ENCODE results near the gene PLD1. TPM values are rescaled to one million over a fixed set of nuclear protein-coding genes. Genes with fewer than 3 reads are reported as not detected.

Gene PLD1
- total and polyA plus RNA-seq, 2 of the 8 experiments (the other 6 are each of a cell fraction or from before 2014, with no cell fraction given), result 1.2 to 2.6 TPM

DNA sequence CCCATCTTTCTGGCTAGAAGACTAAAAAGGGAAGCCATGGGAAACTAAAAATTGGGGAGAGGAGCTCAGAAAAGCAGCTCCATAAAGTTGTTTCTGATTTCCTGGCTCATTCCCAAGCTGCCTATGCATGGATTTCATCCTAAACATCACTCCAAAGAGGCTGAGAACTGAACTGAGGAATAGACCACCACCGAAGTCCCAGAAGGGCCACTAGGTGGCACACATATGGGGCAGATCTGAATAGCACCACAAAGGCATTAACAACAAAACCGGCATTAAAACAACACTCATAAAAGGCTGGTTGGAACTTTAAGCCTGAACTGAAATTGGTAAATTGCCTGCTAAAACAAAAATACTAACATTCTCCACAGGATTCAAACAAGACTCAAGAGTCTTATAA, 106.3 kb downstream of the PLD1 start:
- no peaks in the 10 kb centered on the region for H3K4me1 ChIP-seq (replicated peaks in 1 of 4; ENCODE audit: control insufficient read depth in 3 of 4, insufficient read depth in 4 of 4, low read length in 3 of 4)
- peaks cover 0 to 6% of the 10 kb centered on the region in 2 experiments; a peak in 1 of 4 replicates for H3K9me3 ChIP-seq (ENCODE audit: insufficient read depth in 2 of 2, low read depth in 1 of 2, low read length in 1 of 2)
- H3K18ac ChIP-seq (ENCODE audit: extremely low read depth, low read length), result no peak overlapping the region
- no peak overlapping the region for H2BK12ac ChIP-seq (ENCODE audit: low read depth, low read length)
- ChIA-PET CTCF (ENCODE audit: partially characterized antibody) (interaction anchor here (0.6 to 3.1 kb wide), 13 partner anchors 9 to 121 kb away, joined by 3 to 38 read pairs (median 4); no protein-coding TSS in a partner anchor), POLR2A (ENCODE audit: partially characterized antibody) (no interaction called here)
- no peak overlapping the region for H3K9ac ChIP-seq (replicated peaks in 1 of 4; ENCODE audit: extremely low read depth in 1 of 4, low read depth in 3 of 4, low read length in 3 of 4)
- FAIRE-seq (peak; percentile 81), DNase-seq (ENCODE audit: low read depth in 1 of 2, low spot score in 2 of 2) (no peak)
- H2AK5ac ChIP-seq (ENCODE audit: low read depth, low read length), result no peak overlapping the region
- H4K20me1 ChIP-seq (replicated peaks in 1 of 2; ENCODE audit: control insufficient read depth in 1 of 2, insufficient read depth in 2 of 2, low read length in 2 of 2), result no peaks in the 10 kb centered on the region
- no peak overlapping the region for H2BK120ac ChIP-seq (replicated peaks; ENCODE audit: low read depth, low read length)
- H2BK5ac ChIP-seq (ENCODE audit: low read depth, low read length), result no peak overlapping the region
- peaks cover 2% of the 10 kb centered on the region; the same call in 1 of the 2 replicates for H3K23me2 ChIP-seq (ENCODE audit: low read depth, low read length)
- peak overlapping the region; percentile 15; the same call in 1 of the 2 replicates for H2AFZ ChIP-seq (ENCODE audit: low read length)
- no peak overlapping the region for H3K4me2 ChIP-seq (ENCODE audit: insufficient read depth in 1 of 2, low read depth in 2 of 2, low read length in 2 of 2)
- H3K4me3 ChIP-seq (ENCODE audit: extremely low read depth in 1 of 4, insufficient read depth in 2 of 4, low read depth in 3 of 4, low read length in 4 of 4), result no peak overlapping the region
- H2BK20ac ChIP-seq (ENCODE audit: low read length), result no peak overlapping the region
- 31% methylated on average over 2 of the region's 2 CpGs; no CpG with 5 or more reads in 1 of the 2 experiments for WGBS, 2 experiments (ENCODE audit: extremely low coverage in 1 of 2, insufficient coverage in 1 of 2, insufficient read length in 1 of 2, insufficient replicate concordance in 2 of 2, low coverage in 1 of 2, low lambda C conversion rate in 2 of 2, missing lambda C conversion rate in 1 of 2)
- no peak overlapping the region for H3K56ac ChIP-seq (replicated peaks; ENCODE audit: insufficient read length, low read depth, low read length)
- no peak overlapping the region for H4K91ac ChIP-seq (replicated peaks; ENCODE audit: insufficient read length, low read length)
- no peaks in the 10 kb centered on the region for H3K36me3 ChIP-seq (ENCODE audit: control insufficient read depth in 2 of 4, insufficient read depth in 4 of 4, low read length in 3 of 4)
- no peak overlapping the region for H3K27ac ChIP-seq (ENCODE audit: low read depth, low read length)
- no peaks in the 10 kb centered on the region for H3K27me3 ChIP-seq (replicated peaks in 1 of 4; ENCODE audit: control insufficient read depth in 3 of 4, extremely low read depth in 1 of 4, insufficient read depth in 3 of 4, low read length in 3 of 4)
- no peaks in the 10 kb centered on the region for H3K79me2 ChIP-seq (ENCODE audit: control insufficient read depth in 1 of 2, insufficient read depth in 2 of 2, low read length in 2 of 2)
- H4K8ac ChIP-seq (ENCODE audit: extremely low read depth, insufficient read depth, low read length), result no peak overlapping the region
- no peak overlapping the region for H3K23ac ChIP-seq (ENCODE audit: insufficient read length)
- H3K14ac ChIP-seq (ENCODE audit: insufficient read length), result no peak overlapping the region
- no peak overlapping the region for H4K5ac ChIP-seq (ENCODE audit: insufficient read length, low read depth, low read length)
- no peak overlapping the region for H3K4ac ChIP-seq (replicated peaks; ENCODE audit: insufficient read length, low read depth, low read length)
- no peaks in the 10 kb centered on the region for H3K79me1 ChIP-seq (ENCODE audit: low read depth, low read length)
- no peak overlapping the region for H2BK15ac ChIP-seq (ENCODE audit: low read length)
- TF ChIP-seq RAD21 (IDR thresholded peaks at IDR 0.05 in 1 of 2, conservative IDR thresholded peaks at IDR 0.05 in 1 of 2; ENCODE audit: low read depth in 2 of 2, low read length in 2 of 2), result peak; percentile 62 to 73
- TF ChIP-seq, protein P1, sequence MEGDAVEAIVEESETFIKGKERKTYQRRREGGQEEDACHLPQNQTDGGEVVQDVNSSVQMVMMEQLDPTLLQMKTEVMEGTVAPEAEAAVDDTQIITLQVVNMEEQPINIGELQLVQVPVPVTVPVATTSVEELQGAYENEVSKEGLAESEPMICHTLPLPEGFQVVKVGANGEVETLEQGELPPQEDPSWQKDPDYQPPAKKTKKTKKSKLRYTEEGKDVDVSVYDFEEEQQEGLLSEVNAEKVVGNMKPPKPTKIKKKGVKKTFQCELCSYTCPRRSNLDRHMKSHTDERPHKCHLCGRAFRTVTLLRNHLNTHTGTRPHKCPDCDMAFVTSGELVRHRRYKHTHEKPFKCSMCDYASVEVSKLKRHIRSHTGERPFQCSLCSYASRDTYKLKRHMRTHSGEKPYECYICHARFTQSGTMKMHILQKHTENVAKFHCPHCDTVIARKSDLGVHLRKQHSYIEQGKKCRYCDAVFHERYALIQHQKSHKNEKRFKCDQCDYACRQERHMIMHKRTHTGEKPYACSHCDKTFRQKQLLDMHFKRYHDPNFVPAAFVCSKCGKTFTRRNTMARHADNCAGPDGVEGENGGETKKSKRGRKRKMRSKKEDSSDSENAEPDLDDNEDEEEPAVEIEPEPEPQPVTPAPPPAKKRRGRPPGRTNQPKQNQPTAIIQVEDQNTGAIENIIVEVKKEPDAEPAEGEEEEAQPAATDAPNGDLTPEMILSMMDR (IDR thresholded peaks at IDR 0.05; ENCODE audit: control extremely low read depth in 1 of 3, insufficient read depth in 1 of 3, low read depth in 1 of 3, low read length in 3 of 3), result peak; percentile 50 to 76 (median 67)

Data from H1 (cell line).